Naive thymus-derived CD4-positive, alpha-beta T cell (primary cell): ENCODE results near the gene PUM2. TPM values are rescaled to one million over a fixed set of nuclear protein-coding genes. Genes with fewer than 3 reads are reported as not detected.

Source experiments
- ATAC-seq: fragments of 150-1000 bp; cut with Tn5 transposase; 2 replicates; pipeline ENCODE4 v1.10.0; 2021; ENCODE audit warnings: mild to moderate bottlenecking, moderate library complexity
- CTCF ChIA-PET: fragments of 350-600 bp; sonication (Branson Sonifier 250); formaldehyde crosslinking; loops from one replicate; lab custom pipeline; 2021; ENCODE audit warnings: antibody characterized with exemption; lab: Charles Lee
- POLR2A ChIA-PET: fragments of 350-600 bp; sonication (Branson Sonifier 250); formaldehyde crosslinking; loops from one replicate; lab custom pipeline; 2021; ENCODE audit warnings: antibody characterized with exemption, inconsistent platforms; lab: Charles Lee
- DNase-seq, 9 donors: peaks; one replicate each; pipeline versions ENCODE4 v3.0.0 to v3.0.0-alpha.2; 2020 to 2022; ENCODE audit warnings: mixed read lengths in 1 of 9
- H3K27ac ChIP-seq: one replicate; pipeline ENCODE4 v1.7.0; 2013; ENCODE audit warnings: mild to moderate bottlenecking, low read depth, low read length, moderate library complexity
- H3K27me3 ChIP-seq, 2 donors: one replicate each; pipeline ENCODE4 v1.7.0; 2013; ENCODE audit warnings: low read length in 2 of 2, mild to moderate bottlenecking in 2 of 2, moderate library complexity in 2 of 2; ENCODE audit not compliant: control insufficient read depth in 2 of 2, insufficient read depth in 2 of 2
- H3K36me3 ChIP-seq, 3 experiments: 1 replicate in 2 of 3; 2 replicates in 1 of 3; pipeline ENCODE4 v1.7.0; 2013; ENCODE audit warnings: low read length in 3 of 3, mild to moderate bottlenecking in 3 of 3, moderate library complexity in 1 of 3; ENCODE audit not compliant: insufficient read depth in 3 of 3, control insufficient read depth in 2 of 3
- H3K4me1 ChIP-seq, 2 donors: one replicate each; pipeline ENCODE4 v1.7.0; 2013; ENCODE audit warnings: low read length in 2 of 2, mild to moderate bottlenecking in 2 of 2, moderate library complexity in 1 of 2; ENCODE audit not compliant: control insufficient read depth in 2 of 2, insufficient read depth in 2 of 2
- H3K4me3 ChIP-seq: 2 replicates; pipeline ENCODE4 v1.7.0; 2013; ENCODE audit warnings: mild to moderate bottlenecking, low read length
- H3K9me3 ChIP-seq, 3 experiments: 1 replicate in 2 of 3; 2 replicates in 1 of 3; pipeline ENCODE4 v1.7.0; 2013; ENCODE audit warnings: low read length in 3 of 3; ENCODE audit not compliant: control insufficient read depth in 2 of 3
- H3K27ac Mint-ChIP-seq, 9 donors: one replicate each; pipeline ENCODE4 v1.8.0; 2020 to 2022; ENCODE audit warnings: mixed read lengths in 9 of 9, mild to moderate bottlenecking in 8 of 9, moderate library complexity in 5 of 9, inconsistent platforms in 2 of 9
- H3K27me3 Mint-ChIP-seq, 5 donors: one replicate each; pipeline ENCODE4 v1.8.0; 2021 to 2022; ENCODE audit warnings: mixed read lengths in 5 of 5, mild to moderate bottlenecking in 1 of 5
- H3K36me3 Mint-ChIP-seq, 5 donors: one replicate each; pipeline ENCODE4 v1.8.0; 2020 to 2022; ENCODE audit warnings: mixed read lengths in 5 of 5, mild to moderate bottlenecking in 3 of 5, inconsistent platforms in 1 of 5
- H3K4me1 Mint-ChIP-seq, 7 donors: one replicate each; pipeline ENCODE4 v1.8.0; 2020 to 2022; ENCODE audit warnings: mixed read lengths in 7 of 7, mild to moderate bottlenecking in 3 of 7, inconsistent platforms in 1 of 7
- H3K4me3 Mint-ChIP-seq, 10 donors: one replicate each; pipeline ENCODE4 v1.8.0; 2020 to 2022; ENCODE audit warnings: mild to moderate bottlenecking in 10 of 10, mixed read lengths in 10 of 10, moderate library complexity in 6 of 10, inconsistent platforms in 2 of 10
- H3K9me3 Mint-ChIP-seq, 11 donors: one replicate each; pipeline ENCODE4 v1.8.0; 2020 to 2022; ENCODE audit warnings: mixed read lengths in 11 of 11, mild to moderate bottlenecking in 4 of 11, inconsistent platforms in 1 of 11, moderate library complexity in 1 of 11
- intact Hi-C, 2 donors: fragments of 100-400 bp; cut with micrococcal nuclease; formaldehyde crosslinking; loops; one replicate each; pipeline ENCODE4 v1.15.1; 2023
- polyA plus RNA-seq, 2 donors: library from polyadenylated mRNA; unstranded; fragments of 300-500 nt; fragmentation: Illumina TruSeq; gene quantifications; one replicate each; pipeline ENCODE4 v1.2.3, GENCODE V29; 2021
- total RNA-seq, 6 experiments: library from RNA in 5 of 6; stranded (reverse) in 5 of 6; gene quantifications; 1 replicate in 5 of 6; 2 replicates in 1 of 6; pipeline ENCODE4 v1.2.3 and lab custom pipeline; 2021 to 2026

Gene PUM2
- total and polyA plus RNA-seq, 7 experiments from 2014 or later, result 19.2 to 178 (median 135) TPM

DNA sequence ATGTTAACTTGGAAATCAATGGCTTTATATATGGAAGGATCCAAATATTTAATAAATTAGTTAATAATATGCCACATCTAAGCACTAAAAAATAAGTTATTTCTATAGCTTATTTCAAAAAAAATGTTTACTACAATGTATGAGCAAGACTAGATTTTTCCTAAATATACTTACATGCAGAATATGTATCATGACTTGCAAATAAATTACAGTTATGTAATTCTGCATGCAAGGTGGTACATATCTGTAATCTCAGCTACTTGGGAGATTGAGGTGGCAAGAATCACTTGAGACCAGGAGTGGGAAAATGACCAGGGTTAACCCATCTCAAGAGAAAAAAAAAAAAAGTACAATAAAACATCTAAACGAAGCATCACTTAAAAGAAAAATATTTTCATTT lies 11.6 kb downstream of the PUM2 start:
- Mint-ChIP-seq H3K36me3 (peaks cover 0 to 7% (median 4%) of the 10 kb centered on the region in 5 donors), H3K4me3 (peak overlapping the region in 6 of 10 donors; percentile 7 to 70 (median 39)), H3K4me1 (peaks cover 50 to 100% (median 93%) of the 10 kb centered on the region in 7 donors), H3K27ac (peak overlapping the region in 3 of 9 donors; percentile 13 to 70 (median 43)), H3K9me3 (no peaks in the 10 kb centered on the region), H3K27me3 (no peaks in the 10 kb centered on the region)
- POLR2A ChIA-PET, result interaction anchor here (0.7 kb wide), 2 partner anchors 12 to 25 kb away, joined by 3 to 4 read pairs; no protein-coding TSS in a partner anchor
- ATAC-seq (no peak), DNase-seq (no peak)
- CTCF ChIA-PET, result interaction anchor here (1.2 kb wide), 1 partner anchor 13 kb away, joined by 3 read pairs; no protein-coding TSS in a partner anchor
- Histone ChIP-seq H3K27ac (no peak overlapping the region), H3K4me1 (peaks cover 49 to 59% of the 10 kb centered on the region in 2 donors), H3K9me3 (no peaks in the 10 kb centered on the region), H3K4me3 (no peak overlapping the region), H3K27me3 (no peaks in the 10 kb centered on the region), H3K36me3 (no peaks in the 10 kb centered on the region)
- intact Hi-C loops, result no loop called here

DNA sequence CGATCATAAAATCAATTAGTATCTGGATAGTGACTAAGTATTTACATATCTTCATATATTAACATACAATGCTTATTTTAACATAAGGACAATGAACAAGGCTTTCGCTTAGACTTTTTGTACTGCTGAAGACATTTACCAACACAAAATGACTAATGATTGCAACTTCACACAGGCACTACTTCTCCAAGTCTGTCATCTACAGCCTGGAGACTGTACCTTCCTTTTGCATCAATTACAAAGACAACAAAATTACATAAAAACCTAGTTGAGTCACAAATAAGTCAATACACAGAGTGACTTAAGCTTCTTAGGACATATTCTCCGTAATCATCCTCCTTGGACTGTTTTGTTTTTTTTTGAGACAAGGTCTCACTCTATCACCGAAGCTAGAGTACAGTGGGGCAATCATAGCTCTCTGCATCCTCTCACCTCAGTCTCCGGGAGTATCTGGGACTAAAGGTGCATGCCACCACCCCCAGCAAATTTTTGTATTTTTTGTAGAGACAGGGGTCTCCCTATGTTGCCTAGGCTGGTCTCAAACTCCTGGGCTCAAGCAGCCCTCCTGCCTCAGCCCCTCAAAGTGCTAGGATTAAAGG lies 15.9 kb downstream of the PUM2 start:
- ChIA-PET POLR2A (interaction anchor here (1.5 kb wide), 1 partner anchor 17 kb away, joined by 5 read pairs; no protein-coding TSS in a partner anchor), CTCF (no interaction called here)
- Mint-ChIP-seq H3K27ac (peak overlapping the region in 8 of 9 donors; percentile 19 to 87 (median 48)), H3K27me3 (no peaks in the 10 kb centered on the region), H3K9me3 (peaks cover 3 to 26% (median 15%) of the 10 kb centered on the region in 11 donors), H3K4me1 (peaks cover 57 to 99% (median 91%) of the 10 kb centered on the region in 7 donors), H3K4me3 (peak overlapping the region in 9 of 10 donors; percentile 5 to 74 (median 59)), H3K36me3 (peaks cover 10 to 40% (median 37%) of the 10 kb centered on the region in 5 donors)
- peaks cover 0 to 13% (median 0%) of the 10 kb centered on the region in 3 experiments for H3K9me3 ChIP-seq
- peaks cover 26 to 36% of the 10 kb centered on the region in 2 donors for H3K4me1 ChIP-seq
- intact Hi-C loops, result no loop called here
- H3K27ac ChIP-seq, result peak overlapping the region; percentile 37
- ATAC-seq, result peak; percentile 26
- H3K4me3 ChIP-seq, result no peak overlapping the region
- DNase-seq, result no peak
- H3K27me3 ChIP-seq, result no peaks in the 10 kb centered on the region
- peaks cover 0 to 21% (median 0%) of the 10 kb centered on the region in 3 experiments for H3K36me3 ChIP-seq

DNA sequence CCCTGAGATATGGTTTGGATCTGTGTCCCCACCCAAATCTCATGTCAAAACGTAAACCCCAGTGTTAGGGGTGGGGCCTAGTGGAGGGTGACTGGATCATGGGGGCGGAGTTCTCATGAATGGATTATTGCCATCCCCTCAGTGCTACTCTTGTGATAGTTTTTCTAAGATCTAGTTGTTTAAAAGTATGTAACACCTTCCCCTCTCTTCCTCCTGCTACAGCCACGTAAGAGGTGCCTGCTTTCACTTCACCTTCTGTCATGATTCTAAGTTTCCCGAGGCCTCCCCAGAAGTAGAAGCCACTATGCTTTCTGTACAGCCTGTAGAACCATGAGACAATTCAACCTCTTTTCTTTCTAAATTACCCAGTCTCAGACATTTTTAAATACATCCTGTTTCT lies 16.9 kb downstream of the PUM2 start:
- intact Hi-C loops, result no loop called here
- ATAC-seq, result peak; percentile 49

DNA sequence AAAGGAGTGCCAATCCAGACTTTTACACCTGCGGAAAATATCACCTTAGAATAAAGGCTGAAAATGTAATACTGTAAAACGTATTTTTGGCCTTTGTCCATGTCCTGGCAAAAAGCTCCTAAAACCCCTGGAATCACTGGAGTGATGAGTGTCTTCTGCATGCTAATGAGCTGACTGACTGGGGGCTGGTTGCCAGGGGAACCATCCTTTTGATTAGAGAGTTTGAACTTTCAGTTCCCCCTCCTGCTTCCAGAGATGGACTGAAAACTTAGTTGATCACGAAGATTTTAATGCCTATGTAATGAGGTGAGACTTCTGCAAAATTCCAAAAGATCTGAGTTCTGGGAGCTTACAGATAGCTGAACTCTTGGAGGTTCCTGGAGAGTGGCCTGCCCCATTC lies 20.5 kb downstream of the PUM2 start:
- Mint-ChIP-seq H3K27ac (peak overlapping the region in 1 of 9 donors; percentile 14), H3K9me3 (peaks cover 3 to 28% (median 16%) of the 10 kb centered on the region in 11 donors), H3K36me3 (peaks cover 15 to 61% (median 55%) of the 10 kb centered on the region in 5 donors), H3K4me1 (peaks cover 51 to 97% (median 83%) of the 10 kb centered on the region in 7 donors), H3K4me3 (peak overlapping the region in 1 of 10 donors; percentile 47), H3K27me3 (no peaks in the 10 kb centered on the region)
- Histone ChIP-seq H3K27ac (no peak overlapping the region), H3K9me3 (peaks cover 0 to 13% (median 0%) of the 10 kb centered on the region in 3 experiments), H3K27me3 (no peaks in the 10 kb centered on the region), H3K36me3 (peaks cover 0 to 22% (median 0%) of the 10 kb centered on the region in 3 experiments), H3K4me3 (no peak overlapping the region), H3K4me1 (peaks cover 0 to 19% of the 10 kb centered on the region in 2 donors)
- ChIA-PET POLR2A (interaction anchor here (1.1 kb wide), 1 partner anchor 17 kb away, joined by 5 read pairs; no protein-coding TSS in a partner anchor), CTCF (no interaction called here)
- ATAC-seq (no peak), DNase-seq (no peak)
- intact Hi-C loops, result no loop called here

More for the DNA sequence above, 16.9 kb downstream of the PUM2 start:
- Histone ChIP-seq H3K36me3 (peaks cover 0 to 21% (median 0%) of the 10 kb centered on the region in 3 experiments), H3K4me3 (no peak overlapping the region), H3K4me1 (peaks cover 19 to 30% of the 10 kb centered on the region in 2 donors), H3K27ac (no peak overlapping the region), H3K27me3 (no peaks in the 10 kb centered on the region), H3K9me3 (peaks cover 0 to 13% (median 0%) of the 10 kb centered on the region in 3 experiments)
- no peak for DNase-seq
- peaks cover 10 to 45% (median 42%) of the 10 kb centered on the region in 5 donors for H3K36me3 Mint-ChIP-seq
- H3K27me3 Mint-ChIP-seq, result no peaks in the 10 kb centered on the region
- peaks cover 57 to 99% (median 90%) of the 10 kb centered on the region in 7 donors for H3K4me1 Mint-ChIP-seq
- H3K9me3 Mint-ChIP-seq, result peaks cover 3 to 28% (median 16%) of the 10 kb centered on the region in 11 donors
- peak overlapping the region in 5 of 10 donors; percentile 41 to 60 (median 52) for H3K4me3 Mint-ChIP-seq
- H3K27ac Mint-ChIP-seq, result peak overlapping the region in 7 of 9 donors; percentile 28 to 84 (median 61)
- CTCF ChIA-PET, result no interaction called here
- POLR2A ChIA-PET, result no interaction called here

DNA sequence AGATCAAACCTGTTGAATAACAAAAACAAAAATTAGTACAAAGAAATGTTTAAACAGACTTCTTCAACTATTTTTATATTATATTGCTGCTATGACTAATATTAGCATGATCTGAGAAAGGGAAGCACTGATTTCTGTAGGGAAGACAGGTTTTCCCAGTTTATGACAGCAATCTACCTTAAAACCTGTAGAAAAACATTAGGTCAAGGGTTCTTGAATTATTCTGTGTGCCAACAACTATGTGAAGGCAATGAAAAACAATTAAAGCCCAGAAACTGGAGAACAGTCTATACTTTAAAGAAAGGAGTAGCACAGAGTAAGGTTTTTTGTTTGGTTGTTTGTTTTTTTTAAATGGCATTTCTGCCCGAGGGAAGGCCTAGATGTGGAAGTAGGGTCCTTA lies 23.3 kb downstream of the PUM2 start:
- no peak for ATAC-seq
- POLR2A ChIA-PET, result interaction anchor here (0.7 to 1.3 kb wide), 4 partner anchors 10 to 119 kb away, joined by 3 to 5 read pairs (median 4); partner anchors contain the start of gene RHOB
- Mint-ChIP-seq H3K27me3 (no peaks in the 10 kb centered on the region), H3K4me3 (peak overlapping the region in 1 of 10 donors; percentile 44), H3K27ac (peak overlapping the region in 6 of 9 donors; percentile 0 to 82 (median 42)), H3K36me3 (peaks cover 20 to 60% (median 53%) of the 10 kb centered on the region in 5 donors), H3K9me3 (peaks cover 3 to 28% (median 14%) of the 10 kb centered on the region in 11 donors), H3K4me1 (peaks cover 53 to 93% (median 86%) of the 10 kb centered on the region in 7 donors)
- Histone ChIP-seq H3K27me3 (no peaks in the 10 kb centered on the region), H3K27ac (no peak overlapping the region), H3K4me3 (no peak overlapping the region), H3K9me3 (peaks cover 0 to 13% (median 0%) of the 10 kb centered on the region in 3 experiments), H3K4me1 (peaks cover 6 to 8% of the 10 kb centered on the region in 2 donors), H3K36me3 (peaks cover 0 to 38% (median 7%) of the 10 kb centered on the region in 3 experiments)
- DNase-seq, result no peak
- intact Hi-C loops, result loop anchor here in 1 of 2 donors (2.0 to 5.0 kb wide), 2 partner anchors 15 to 80 kb away; no protein-coding TSS in a partner anchor
- CTCF ChIA-PET, result interaction anchor here (0.6 to 1.8 kb wide), 6 partner anchors 16 to 397 kb away, joined by 4 to 5 read pairs (median 4); no protein-coding TSS in a partner anchor

DNA sequence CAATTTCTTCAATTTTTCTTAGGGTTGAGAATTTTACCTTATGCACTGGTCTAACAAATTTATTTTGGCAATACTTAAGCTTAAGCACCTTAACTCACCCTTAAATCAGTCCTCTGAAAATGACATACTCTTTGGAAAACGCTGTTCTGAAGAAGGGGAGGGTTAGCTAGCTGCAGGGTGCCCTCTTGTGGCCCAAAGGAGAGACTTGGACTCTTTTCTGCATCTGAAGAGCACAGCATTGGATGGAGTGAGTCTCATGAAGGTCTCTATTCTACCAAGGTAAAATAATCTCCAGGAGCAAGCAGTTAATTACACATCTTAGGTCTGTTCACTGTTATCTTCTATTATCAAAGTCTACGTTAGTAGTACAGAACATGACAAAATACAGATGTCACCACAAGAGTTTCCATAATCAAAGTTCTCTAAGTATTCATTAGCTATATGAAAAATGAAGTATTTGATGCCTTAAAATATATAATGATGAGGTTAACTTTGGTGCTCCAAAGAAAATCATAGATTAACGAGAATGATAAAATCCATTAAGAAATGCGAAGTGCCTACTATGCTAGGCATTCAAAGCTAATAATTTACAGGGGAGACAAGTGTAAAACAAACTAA lies 24.4 kb downstream of the PUM2 start:
- peaks cover 3 to 18% (median 10%) of the 10 kb centered on the region in 11 donors for H3K9me3 Mint-ChIP-seq
- Histone ChIP-seq H3K4me1 (peaks cover 6 to 8% of the 10 kb centered on the region in 2 donors), H3K36me3 (peaks cover 0 to 30% (median 7%) of the 10 kb centered on the region in 3 experiments), H3K27ac (no peak overlapping the region), H3K4me3 (no peak overlapping the region), H3K27me3 (no peaks in the 10 kb centered on the region), H3K9me3 (peaks cover 0 to 5% (median 0%) of the 10 kb centered on the region in 3 experiments)
- intact Hi-C loops, result loop anchor here (1.0 to 5.0 kb wide), 5 partner anchors 9 to 79 kb away; partner anchors contain the start of gene PUM2 (in 2 of the 2)
- CTCF ChIA-PET, result interaction anchor here (0.6 to 2.5 kb wide), 11 partner anchors 11 to 114 kb away, joined by 3 to 11 read pairs (median 4); no protein-coding TSS in a partner anchor
- H3K27ac Mint-ChIP-seq, result peak overlapping the region in 6 of 9 donors; percentile 0 to 85 (median 42)
- H3K36me3 Mint-ChIP-seq, result peaks cover 18 to 58% (median 51%) of the 10 kb centered on the region in 5 donors
- POLR2A ChIA-PET, result interaction anchor here (0.9 to 1.8 kb wide), 7 partner anchors 8 to 27 kb away, joined by 3 to 6 read pairs (median 4); no protein-coding TSS in a partner anchor
- DNase-seq (peak in 8 of 9 donors; percentile 22 to 55 (median 39)), ATAC-seq (peak; percentile 93)
- peak overlapping the region in 6 of 10 donors; percentile 1 to 44 (median 14) for H3K4me3 Mint-ChIP-seq
- peaks cover 59 to 92% (median 85%) of the 10 kb centered on the region in 7 donors for H3K4me1 Mint-ChIP-seq
- no peaks in the 10 kb centered on the region for H3K27me3 Mint-ChIP-seq
